GM18498 (cell line): ENCODE measurements around the gene GULP1.
A peak's percentile ranks its signal among the peaks of the same experiment; 100 is the strongest.
"Not testable (repeated sequence)": the region's sequence is repeated elsewhere in the genome, so short reads cannot be mapped to it uniquely, and the experiment has no call there.

Experiments
- ATAC-seq: cut with Tn5 transposase; IDR thresholded peaks from one replicate; pipeline ENCODE4 v1.9.1; 2021; ENCODE audit warnings: mild to moderate bottlenecking, moderate library complexity; ENCODE audit not compliant: unreplicated experiment

Gene GULP1

GRCh38 chr2:188291617-188292347, at the start of gene GULP1:
Gene GULP1 (plus strand): TSS chr2:188291874. CDS start chr2:188477703, 185,829 bp downstream.
- peak; percentile 54 for ATAC-seq

GRCh38 chr2:188243381-188243780, 48.3 kb upstream of the GULP1 start:
- no peak for ATAC-seq

DNA sequence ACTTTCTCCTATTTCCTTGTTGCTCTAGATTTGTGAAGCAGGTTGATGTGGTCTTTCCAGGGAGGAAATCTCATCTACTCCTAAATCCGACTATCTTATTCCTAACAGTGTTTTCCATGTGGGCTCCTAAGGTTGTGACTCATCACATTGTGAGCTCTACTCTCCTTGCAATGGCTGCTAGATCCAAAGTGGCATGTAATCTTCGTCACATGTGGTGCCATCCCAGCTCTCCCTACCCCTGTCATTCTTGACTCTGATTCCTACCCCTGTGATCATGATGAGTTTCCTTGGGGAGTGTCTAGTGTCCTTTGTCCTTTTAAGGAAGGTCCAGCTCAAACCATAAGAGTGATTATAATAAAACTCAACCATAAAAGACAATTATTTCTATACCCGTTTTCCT, 47.3 kb upstream of the GULP1 start:
- ATAC-seq = no peak

GRCh38 chr2:188245230-188245629, 46.4 kb upstream of the GULP1 start:
- no peak for ATAC-seq

DNA sequence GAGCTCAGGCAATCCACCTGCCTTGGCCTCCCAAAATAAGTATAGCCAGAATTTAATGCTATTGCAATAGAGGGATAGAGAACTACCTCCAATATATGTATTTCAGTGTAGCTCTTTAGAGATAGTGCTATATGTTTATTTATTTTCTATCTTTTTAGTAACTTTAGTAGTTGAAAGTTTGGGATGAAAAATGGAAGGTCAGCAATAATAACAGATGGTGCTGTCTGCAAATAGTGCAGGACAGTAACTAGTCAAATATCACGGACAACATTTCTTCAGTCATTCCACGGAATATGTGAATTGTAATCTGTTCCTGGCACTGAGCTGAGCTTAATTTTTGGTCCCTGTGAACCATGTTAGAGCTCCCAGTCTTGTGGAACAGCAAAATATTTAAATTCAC, 43.2 kb upstream of the GULP1 start:
- no peak for ATAC-seq

- ATAC-seq = no peak
These were observed 40.6 kb upstream of the GULP1 start for GRCh38 chr2:188251034-188251433.

- no peak for ATAC-seq
These were observed 35.3 kb upstream of the GULP1 start for GRCh38 chr2:188256420-188256819.

DNA sequence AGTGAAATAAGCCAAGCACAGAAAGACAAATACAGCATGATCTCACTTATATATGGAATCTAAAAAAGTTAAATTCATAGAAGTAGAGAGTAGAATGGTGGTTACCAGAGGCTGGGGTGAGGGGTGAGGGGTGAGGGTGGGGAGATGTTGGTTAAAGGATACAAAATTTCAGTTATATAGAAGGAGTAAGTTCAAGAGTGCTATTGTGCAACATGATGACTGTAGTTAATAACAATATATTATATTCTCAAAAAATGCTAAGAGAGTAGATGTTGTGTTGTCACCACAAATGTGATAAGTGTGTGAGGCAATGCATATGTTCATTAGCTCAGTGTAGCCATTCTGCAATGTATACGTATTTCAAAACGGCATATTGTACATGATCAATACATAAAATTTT, 26.4 kb upstream of the GULP1 start:
- no peak for ATAC-seq

DNA sequence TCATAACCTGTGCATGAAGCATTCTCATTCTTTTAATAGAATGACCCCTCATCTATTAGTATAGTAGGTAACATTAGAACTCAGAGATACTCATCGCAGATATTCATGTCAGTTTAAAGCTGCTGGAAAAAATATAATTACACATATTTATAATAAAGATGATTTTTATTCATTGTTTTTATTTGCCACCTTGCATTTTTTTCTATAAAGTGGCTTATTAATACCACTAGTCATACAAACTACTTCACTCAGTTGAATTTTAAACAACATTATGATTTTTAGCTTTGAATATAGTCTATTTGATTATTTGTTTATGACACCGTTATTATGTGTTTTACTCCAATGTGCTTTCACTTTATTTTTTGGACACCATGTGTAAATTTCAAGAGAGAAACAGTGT, 23.9 kb upstream of the GULP1 start:
- ATAC-seq = no peak

GRCh38 chr2:188269004-188269403, 22.7 kb upstream of the GULP1 start:
- ATAC-seq = no peak

DNA sequence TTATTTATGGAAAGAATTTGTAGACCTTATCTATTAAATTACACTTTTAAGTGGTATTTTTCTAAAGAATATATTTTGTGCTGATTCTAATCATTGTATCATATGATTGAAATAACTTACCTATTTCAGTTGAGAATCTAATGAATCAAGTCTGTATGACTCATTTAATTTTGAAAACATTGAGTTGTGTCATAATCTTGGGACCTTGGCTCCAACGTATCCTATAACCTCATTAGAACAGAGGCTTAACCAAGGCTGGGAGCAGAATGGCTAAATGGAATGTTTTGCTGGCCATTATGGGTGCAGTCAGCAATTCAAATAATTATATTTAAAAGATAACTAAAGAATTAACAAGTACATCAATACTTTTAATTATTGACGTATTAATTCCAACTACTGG, 19.6 kb upstream of the GULP1 start:
- no peak for ATAC-seq

- no peak for ATAC-seq
These were observed 17.4 kb upstream of the GULP1 start for GRCh38 chr2:188274274-188274673.

DNA sequence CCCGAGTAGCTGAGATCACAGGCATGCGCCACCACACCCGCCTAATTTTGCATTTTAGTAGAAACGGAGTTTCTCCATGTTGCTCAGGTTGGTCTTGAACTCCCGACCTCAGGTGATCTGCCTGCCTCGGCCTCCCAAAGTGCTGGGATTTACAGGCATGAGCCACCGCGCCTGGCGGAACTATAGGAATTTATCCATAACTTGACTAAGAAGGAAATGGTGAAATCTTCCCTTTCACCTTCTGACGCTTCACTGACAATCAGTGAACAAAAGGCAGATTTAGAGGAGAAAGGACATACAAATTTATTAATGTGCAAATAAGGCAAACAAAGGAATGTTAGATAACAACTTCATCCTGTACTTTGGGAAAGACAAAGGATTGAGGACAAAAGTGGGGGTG, 15.4 kb upstream of the GULP1 start:
- ATAC-seq = no peak

DNA sequence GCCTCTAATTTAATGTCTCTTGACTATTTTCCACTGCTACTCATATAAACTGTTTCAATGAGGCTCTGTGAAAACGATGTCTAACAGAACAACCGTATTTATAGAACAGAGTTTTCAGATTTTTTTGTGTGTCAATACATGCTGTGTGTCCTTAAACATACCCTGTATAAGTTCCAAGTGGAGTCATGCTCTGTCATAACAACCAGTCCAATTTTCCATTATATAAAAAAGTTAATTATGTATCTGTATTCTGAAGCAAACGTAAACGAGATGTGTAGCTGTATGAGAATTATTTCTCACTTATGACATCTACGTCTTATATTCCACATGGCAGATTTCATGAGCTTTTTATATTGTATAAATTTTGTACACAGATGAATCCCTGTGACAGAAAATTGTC, 13.9 kb upstream of the GULP1 start:
- no peak for ATAC-seq

- ATAC-seq = no peak
These were observed 13.1 kb upstream of the GULP1 start for GRCh38 chr2:188278388-188279092.

DNA sequence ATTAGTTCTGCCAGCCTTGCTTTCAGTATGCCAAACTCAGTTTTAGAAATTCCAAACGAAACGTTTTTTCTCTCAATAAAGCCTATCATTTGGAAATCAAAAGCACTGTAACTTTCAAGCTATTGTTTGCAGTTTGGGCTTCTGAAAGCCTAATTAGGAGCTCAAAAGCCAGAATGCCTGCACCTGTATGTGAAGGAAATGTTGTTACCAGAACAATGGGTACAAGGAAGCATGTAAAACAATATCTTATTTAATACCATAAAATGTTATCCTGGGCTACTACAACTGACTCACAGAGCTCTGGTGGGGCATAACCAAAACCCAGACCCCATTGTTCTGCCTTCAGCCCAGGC, 12.6 kb upstream of the GULP1 start:
- no peak for ATAC-seq

DNA sequence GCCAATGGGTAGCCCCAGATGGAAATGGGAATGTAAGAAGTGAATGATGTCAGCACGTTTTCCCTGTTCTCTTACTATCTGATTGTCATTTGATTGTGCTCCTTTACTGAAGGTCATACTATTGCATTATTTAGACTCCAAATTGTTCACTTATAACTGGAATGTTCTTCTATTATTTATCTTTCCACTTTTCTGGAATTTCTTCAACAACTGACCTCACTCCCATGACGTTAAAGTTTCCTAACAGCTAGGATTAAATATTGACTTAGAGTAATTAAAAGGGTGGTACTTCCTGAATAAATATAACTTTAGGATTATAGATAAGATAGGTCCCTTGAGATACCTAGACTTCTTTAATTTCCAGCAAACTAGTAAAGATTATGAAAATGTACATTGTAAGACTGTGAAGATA, 10.9 kb upstream of the GULP1 start:
- no peak for ATAC-seq

DNA sequence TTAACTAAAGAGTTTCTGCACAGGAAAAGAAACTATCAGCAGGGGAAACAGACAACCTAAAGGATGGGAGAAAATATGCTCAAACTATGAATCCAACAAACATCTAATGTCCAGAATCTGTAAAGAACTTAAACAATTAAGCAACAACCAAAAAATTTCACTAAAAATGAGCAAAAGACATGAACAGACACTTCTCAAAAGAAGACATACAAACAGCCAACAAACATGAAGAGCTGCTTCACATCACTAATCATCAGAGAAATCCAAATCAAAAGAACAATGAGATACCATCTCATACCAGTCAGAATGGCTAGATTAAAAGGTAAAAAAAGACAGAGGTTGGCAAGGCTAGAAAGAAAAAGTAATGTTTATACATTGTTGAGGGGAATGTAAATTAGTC, 8.8 kb upstream of the GULP1 start:
- no peak for ATAC-seq

- ATAC-seq = not testable (repeated sequence)
These were observed 7.4 kb upstream of the GULP1 start for GRCh38 chr2:188284251-188284650.

DNA sequence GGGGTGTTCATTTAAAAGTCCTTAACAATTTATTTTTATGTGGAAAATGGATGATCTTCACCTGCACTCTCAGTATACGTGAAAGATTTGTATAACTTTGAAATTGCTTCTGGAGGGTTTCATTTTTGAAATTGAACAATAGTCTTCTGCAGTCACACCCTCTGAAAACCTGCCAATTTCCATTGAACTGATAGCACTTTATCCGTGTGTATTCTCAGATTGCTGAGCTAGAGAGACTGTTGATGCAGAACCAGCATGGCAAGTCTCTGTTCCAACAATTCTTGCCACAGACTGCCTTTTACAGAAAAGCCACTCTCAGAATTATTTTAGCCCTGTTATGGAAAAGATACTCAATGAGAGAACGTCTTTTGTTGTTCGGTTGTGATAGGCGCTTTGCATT, 6.6 kb upstream of the GULP1 start:
- ATAC-seq = no peak

- no peak for ATAC-seq
These were observed 5.9 kb upstream of the GULP1 start for GRCh38 chr2:188285774-188286173.

- ATAC-seq = peak; percentile 11
These were observed 495 bp upstream of the GULP1 start for GRCh38 chr2:188291142-188291616.
